ENCODE measurements around the gene COA5.

Gene COA5

GRCh38 chr2:98571121-98571701 is 37.1 kb downstream of the COA5 start:
- no peak for DNase-seq

GRCh38 chr2:98570356-98570755 is 38.0 kb downstream of the COA5 start:
- no peak for DNase-seq

GRCh38 chr2:98569915-98570314 is 38.4 kb downstream of the COA5 start:
- DNase-seq = no peak

GRCh38 chr2:98569197-98569793 is 39.0 kb downstream of the COA5 start:
- DNase-seq = no peak

- no peak for DNase-seq
Measured at GRCh38 chr2:98568161-98568956, 40.0 kb downstream of the COA5 start.

- no peak for DNase-seq
Measured at GRCh38 chr2:98565941-98566340, 42.4 kb downstream of the COA5 start.

- no peak for DNase-seq
Measured at GRCh38 chr2:98565286-98565860, 42.9 kb downstream of the COA5 start.

- no peak for DNase-seq
Measured at GRCh38 chr2:98564541-98565132, 43.7 kb downstream of the COA5 start.

- DNase-seq = no peak
Measured at GRCh38 chr2:98563394-98563793, 44.9 kb downstream of the COA5 start.

- no peak for DNase-seq
Measured at GRCh38 chr2:98561902-98562695, 46.2 kb downstream of the COA5 start.

GRCh38 chr2:98561018-98561417 is 47.3 kb downstream of the COA5 start:
- no peak for DNase-seq

- DNase-seq = no peak
Measured at GRCh38 chr2:98560256-98560771, 48.0 kb downstream of the COA5 start.

GRCh38 chr2:98559581-98559980 is 48.7 kb downstream of the COA5 start:
- no peak for DNase-seq

GRCh38 chr2:98558852-98559530 is 49.3 kb downstream of the COA5 start:
- DNase-seq = no peak

GRCh38 chr2:98556344-98557033 is 51.8 kb downstream of the COA5 start:
- DNase-seq = no peak

GRCh38 chr2:98555696-98556095 is 52.6 kb downstream of the COA5 start:
- DNase-seq = no peak

- no peak for DNase-seq
Measured at GRCh38 chr2:98554116-98554861, 54.0 kb downstream of the COA5 start.

- DNase-seq = no peak
Measured at GRCh38 chr2:98552499-98553179, 55.7 kb downstream of the COA5 start.

GRCh38 chr2:98551316-98551715 is 57.0 kb downstream of the COA5 start:
- no peak for DNase-seq

GRCh38 chr2:98550165-98550564 is 58.1 kb downstream of the COA5 start:
- no peak for DNase-seq

Measured in NCI-H2029 treated with DMSO at 0.1 percent for 48 hours (cell line).